ENCODE results near the gene GALNT17.

DNA sequence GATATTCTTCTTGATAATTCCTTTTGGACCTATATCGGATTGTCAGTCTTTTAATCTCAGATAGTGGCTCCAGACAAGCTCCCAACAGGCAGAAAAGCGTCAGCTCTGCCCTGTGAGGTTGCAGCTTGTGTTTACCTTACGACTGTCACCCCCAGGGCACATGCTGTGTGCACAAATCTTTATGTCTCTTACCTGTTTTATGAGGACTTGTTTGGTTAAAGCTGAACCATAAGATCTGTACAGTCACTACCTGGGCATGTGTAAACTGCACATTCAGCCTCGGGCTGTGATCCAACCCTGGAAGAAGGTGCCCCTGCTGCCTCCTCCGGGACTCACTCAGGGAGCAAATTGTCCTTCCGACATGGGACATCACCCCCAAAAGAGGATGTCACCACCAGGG lies 119.8 kb downstream of the GALNT17 start:
- no peak for TF ChIP-seq EZH2 (IDR thresholded peaks at IDR 0.05; ENCODE audit: low read length)
- TF ChIP-seq, protein P1, sequence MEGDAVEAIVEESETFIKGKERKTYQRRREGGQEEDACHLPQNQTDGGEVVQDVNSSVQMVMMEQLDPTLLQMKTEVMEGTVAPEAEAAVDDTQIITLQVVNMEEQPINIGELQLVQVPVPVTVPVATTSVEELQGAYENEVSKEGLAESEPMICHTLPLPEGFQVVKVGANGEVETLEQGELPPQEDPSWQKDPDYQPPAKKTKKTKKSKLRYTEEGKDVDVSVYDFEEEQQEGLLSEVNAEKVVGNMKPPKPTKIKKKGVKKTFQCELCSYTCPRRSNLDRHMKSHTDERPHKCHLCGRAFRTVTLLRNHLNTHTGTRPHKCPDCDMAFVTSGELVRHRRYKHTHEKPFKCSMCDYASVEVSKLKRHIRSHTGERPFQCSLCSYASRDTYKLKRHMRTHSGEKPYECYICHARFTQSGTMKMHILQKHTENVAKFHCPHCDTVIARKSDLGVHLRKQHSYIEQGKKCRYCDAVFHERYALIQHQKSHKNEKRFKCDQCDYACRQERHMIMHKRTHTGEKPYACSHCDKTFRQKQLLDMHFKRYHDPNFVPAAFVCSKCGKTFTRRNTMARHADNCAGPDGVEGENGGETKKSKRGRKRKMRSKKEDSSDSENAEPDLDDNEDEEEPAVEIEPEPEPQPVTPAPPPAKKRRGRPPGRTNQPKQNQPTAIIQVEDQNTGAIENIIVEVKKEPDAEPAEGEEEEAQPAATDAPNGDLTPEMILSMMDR (optimal IDR thresholded peaks at IDR 0.05 in 1 of 3, IDR thresholded peaks at IDR 0.05 in 1 of 3, conservative IDR thresholded peaks at IDR 0.05 in 1 of 3; ENCODE audit: extremely low read depth in 1 of 3, insufficient read depth in 2 of 3, low read length in 3 of 3) = no peak
